Measurements from ENCODE around the gene TCF3. TPM values are rescaled to one million over a fixed set of nuclear protein-coding genes. Genes with fewer than 3 reads are reported as not detected.

The TCF3 gene
- total RNA-seq, 6 experiments from 2014 or later, result 11.0 to 30.1 (median 15.9) TPM

DNA sequence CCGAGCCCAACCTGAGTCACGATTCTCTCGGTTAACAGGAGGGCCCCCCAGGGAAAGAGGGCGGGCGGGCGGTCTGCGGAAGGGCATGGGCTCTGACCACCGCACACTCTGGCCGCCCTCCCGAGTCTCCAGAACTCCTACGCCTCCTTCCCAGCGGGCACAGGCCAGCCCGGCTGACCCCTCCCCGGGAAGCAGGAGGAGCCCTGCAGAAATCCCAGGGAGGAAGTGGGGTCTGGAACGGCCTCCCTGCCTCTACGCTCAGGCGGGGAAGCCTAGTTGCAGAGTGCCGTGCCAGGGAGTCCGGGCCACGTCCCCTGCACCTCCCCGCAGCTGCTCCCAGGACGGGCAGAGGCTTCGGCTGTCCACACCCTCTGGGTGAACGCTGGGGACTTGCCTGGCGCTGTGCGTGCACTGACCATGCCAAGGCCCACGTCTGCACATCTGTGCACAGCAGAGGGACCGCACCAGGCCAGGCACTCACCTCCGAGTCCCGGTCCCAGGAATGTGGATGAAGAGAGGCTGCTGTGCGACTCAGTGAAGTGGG, 20.8 kb downstream of the TCF3 start:
- H3K4me1 ChIP-seq, result no peaks in the 10 kb centered on the region
- WGBS (ENCODE audit: insufficient coverage, low coverage, low lambda C conversion rate, missing lambda C conversion rate), result no CpG with 5 or more reads among the region's 31 CpGs
- intact Hi-C loops (cut with DNase I), result no loop called here
- H3K27ac ChIP-seq, result no peak overlapping the region
- H3K4me3 ChIP-seq, result no peak overlapping the region
- DNase-seq (no peak), ATAC-seq (peak in 1 of 4 donors; percentile 17)
- peaks cover 0 to 2% (median 0%) of the 10 kb centered on the region in 4 donors for H3K36me3 ChIP-seq
- TF ChIP-seq, protein P1, sequence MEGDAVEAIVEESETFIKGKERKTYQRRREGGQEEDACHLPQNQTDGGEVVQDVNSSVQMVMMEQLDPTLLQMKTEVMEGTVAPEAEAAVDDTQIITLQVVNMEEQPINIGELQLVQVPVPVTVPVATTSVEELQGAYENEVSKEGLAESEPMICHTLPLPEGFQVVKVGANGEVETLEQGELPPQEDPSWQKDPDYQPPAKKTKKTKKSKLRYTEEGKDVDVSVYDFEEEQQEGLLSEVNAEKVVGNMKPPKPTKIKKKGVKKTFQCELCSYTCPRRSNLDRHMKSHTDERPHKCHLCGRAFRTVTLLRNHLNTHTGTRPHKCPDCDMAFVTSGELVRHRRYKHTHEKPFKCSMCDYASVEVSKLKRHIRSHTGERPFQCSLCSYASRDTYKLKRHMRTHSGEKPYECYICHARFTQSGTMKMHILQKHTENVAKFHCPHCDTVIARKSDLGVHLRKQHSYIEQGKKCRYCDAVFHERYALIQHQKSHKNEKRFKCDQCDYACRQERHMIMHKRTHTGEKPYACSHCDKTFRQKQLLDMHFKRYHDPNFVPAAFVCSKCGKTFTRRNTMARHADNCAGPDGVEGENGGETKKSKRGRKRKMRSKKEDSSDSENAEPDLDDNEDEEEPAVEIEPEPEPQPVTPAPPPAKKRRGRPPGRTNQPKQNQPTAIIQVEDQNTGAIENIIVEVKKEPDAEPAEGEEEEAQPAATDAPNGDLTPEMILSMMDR (IDR thresholded peaks at IDR 0.05), result no peak
- no peak for TF ChIP-seq POLR2A (IDR thresholded peaks at IDR 0.05)
- H3K27me3 ChIP-seq, result no peaks in the 10 kb centered on the region
- no peaks in the 10 kb centered on the region for H3K9me3 ChIP-seq

DNA sequence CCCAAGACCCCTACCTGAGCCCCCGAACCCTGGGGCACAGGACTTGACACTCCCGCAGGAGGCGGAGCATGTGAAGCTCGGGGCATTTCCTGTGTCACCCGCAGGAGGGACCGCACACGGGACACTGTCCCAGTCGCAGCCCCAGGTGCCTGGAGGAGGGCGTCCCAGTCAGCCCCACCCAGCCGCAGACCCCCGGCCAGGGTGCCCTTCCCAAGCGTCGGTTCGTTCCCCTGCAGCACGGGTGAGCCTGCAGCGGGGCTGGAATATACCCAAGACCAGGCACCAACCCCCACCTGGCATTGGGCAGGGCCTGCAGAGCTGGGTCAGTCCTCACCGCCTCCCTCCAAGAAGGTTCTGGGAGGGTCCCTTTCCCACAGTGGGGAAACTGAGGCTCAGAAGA, 21.6 kb downstream of the TCF3 start:
- no peak for TF ChIP-seq POLR2A (IDR thresholded peaks at IDR 0.05)
- intact Hi-C loops (cut with DNase I), result no loop called here
- no peak for ATAC-seq
- Histone ChIP-seq H3K27ac (no peak overlapping the region), H3K4me1 (no peaks in the 10 kb centered on the region), H3K27me3 (no peaks in the 10 kb centered on the region), H3K4me3 (no peak overlapping the region), H3K9me3 (no peaks in the 10 kb centered on the region), H3K36me3 (no peaks in the 10 kb centered on the region)
- 80% methylated on average over 2 of the region's 17 CpGs for WGBS (ENCODE audit: insufficient coverage, low coverage, low lambda C conversion rate, missing lambda C conversion rate)
- DNase-seq, result no peak

DNA sequence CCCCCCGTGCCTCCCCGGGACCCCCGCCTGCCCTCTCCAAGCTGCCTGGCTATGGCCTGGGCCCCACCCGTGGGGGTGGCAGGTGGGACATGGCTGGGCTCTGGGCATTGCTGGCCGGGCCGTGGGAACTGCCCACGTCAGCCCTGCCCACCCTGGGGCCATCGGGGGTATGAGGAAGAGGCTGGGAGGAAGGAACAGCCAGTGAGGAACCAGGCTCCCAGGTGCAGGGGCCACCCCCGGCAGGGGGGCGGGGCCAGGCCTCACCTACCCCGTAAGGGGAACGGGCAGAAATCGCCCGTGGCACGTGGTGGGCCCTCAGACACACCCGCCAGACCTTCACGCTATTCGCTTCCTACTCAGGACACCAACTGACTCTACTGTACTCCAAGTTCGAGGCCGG, 22.4 kb downstream of the TCF3 start:
- Histone ChIP-seq H3K36me3 (no peaks in the 10 kb centered on the region), H3K4me1 (no peaks in the 10 kb centered on the region), H3K27me3 (no peaks in the 10 kb centered on the region), H3K4me3 (no peak overlapping the region), H3K27ac (no peak overlapping the region), H3K9me3 (no peaks in the 10 kb centered on the region)
- WGBS (ENCODE audit: insufficient coverage, low coverage, low lambda C conversion rate, missing lambda C conversion rate), result 100% methylated on average over 3 of the region's 20 CpGs
- intact Hi-C loops (cut with DNase I), result no loop called here
- DNase-seq, result no peak
- ATAC-seq, result no peak
- TF ChIP-seq POLR2A (IDR thresholded peaks at IDR 0.05), result no peak
- TF ChIP-seq, protein P1 (IDR thresholded peaks at IDR 0.05), result no peak

DNA sequence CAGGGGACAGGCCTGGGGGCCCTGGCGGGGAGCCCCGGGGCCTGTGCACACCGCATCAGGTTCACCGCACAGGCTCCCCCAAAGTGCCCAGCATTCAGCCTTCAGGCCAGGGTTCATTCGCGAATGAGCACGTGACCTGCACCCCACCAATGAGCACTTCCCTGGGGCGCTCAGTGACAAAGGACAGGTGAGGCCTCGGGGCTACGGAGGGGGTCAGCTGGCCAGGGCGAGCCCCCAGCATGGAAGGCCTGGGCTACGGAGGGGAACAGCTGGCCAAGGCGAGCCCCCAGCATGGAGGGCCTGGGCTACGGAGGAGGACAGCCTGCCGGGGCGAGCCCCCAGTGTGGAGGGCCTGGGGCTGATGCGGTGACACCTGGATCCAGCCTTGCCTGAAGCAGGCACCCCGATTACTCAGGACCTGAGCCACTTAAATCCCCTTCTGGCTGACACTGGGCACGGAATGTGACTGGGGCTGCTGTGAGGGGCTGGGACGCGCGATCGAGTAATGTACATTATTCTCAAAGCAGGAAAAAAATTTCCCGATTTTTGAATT, 23.1 kb downstream of the TCF3 start:
- ATAC-seq (no peak), DNase-seq (no peak)
- H3K36me3 ChIP-seq, result no peaks in the 10 kb centered on the region
- H3K27me3 ChIP-seq, result no peaks in the 10 kb centered on the region
- H3K4me3 ChIP-seq, result no peak overlapping the region
- no peaks in the 10 kb centered on the region for H3K9me3 ChIP-seq
- H3K4me1 ChIP-seq, result no peaks in the 10 kb centered on the region
- intact Hi-C loops (cut with DNase I), result no loop called here
- 100% methylated on average over 4 of the region's 24 CpGs for WGBS (ENCODE audit: insufficient coverage, low coverage, low lambda C conversion rate, missing lambda C conversion rate)
- no peak overlapping the region for H3K27ac ChIP-seq
- no peak for TF ChIP-seq POLR2A (IDR thresholded peaks at IDR 0.05)
- TF ChIP-seq, protein P1 (IDR thresholded peaks at IDR 0.05), result no peak

GRCh38 chr19:1627194-1627593, 25.2 kb downstream of the TCF3 start:
- WGBS (ENCODE audit: insufficient coverage, low coverage, low lambda C conversion rate, missing lambda C conversion rate), result 97% methylated on average over 5 of the region's 17 CpGs
- no peaks in the 10 kb centered on the region for H3K27me3 ChIP-seq
- ATAC-seq (no peak), DNase-seq (no peak)
- no peaks in the 10 kb centered on the region for H3K36me3 ChIP-seq
- no peak for TF ChIP-seq POLR2A (IDR thresholded peaks at IDR 0.05)
- TF ChIP-seq, protein P1 (IDR thresholded peaks at IDR 0.05), result no peak
- H3K4me3 ChIP-seq, result no peak overlapping the region
- H3K4me1 ChIP-seq, result no peaks in the 10 kb centered on the region
- no peaks in the 10 kb centered on the region for H3K9me3 ChIP-seq
- intact Hi-C loops (cut with DNase I), result no loop called here
- H3K27ac ChIP-seq, result no peak overlapping the region
